Nephron (organoid): ENCODE results near the gene LRTM2.

Source experiments
- H3K27ac Mint-ChIP-seq, 3 experiments: 2 replicates each; pipeline ENCODE4 v1.8.0; 2020; ENCODE audit warnings: mixed read lengths in 3 of 3, mild to moderate bottlenecking in 2 of 3, moderate library complexity in 1 of 3
- H3K27me3 Mint-ChIP-seq: 2 replicates; pipeline ENCODE4 v1.8.0; 2021; ENCODE audit warnings: low read depth, mild to moderate bottlenecking, moderate library complexity, mixed read lengths
- H3K36me3 Mint-ChIP-seq: 2 replicates; pipeline ENCODE4 v1.8.0; 2020; ENCODE audit warnings: low read depth, mixed read lengths
- H3K4me1 Mint-ChIP-seq: 2 replicates; pipeline ENCODE4 v1.8.0; 2020; ENCODE audit warnings: mixed read lengths
- H3K4me3 Mint-ChIP-seq, 3 experiments: 2 replicates each; pipeline ENCODE4 v1.8.0; 2020; ENCODE audit warnings: mild to moderate bottlenecking in 3 of 3, mixed read lengths in 3 of 3, moderate library complexity in 2 of 3
- H3K9me3 Mint-ChIP-seq: 2 replicates; pipeline ENCODE4 v1.8.0; 2020; ENCODE audit warnings: mixed read lengths
- TF ChIP-seq, protein P1 (sequence below), 3 experiments: fragments of 200-600 bp; sonication (generic); IDR thresholded peaks; one replicate each; pipeline ENCODE4 v1.5.0; 2021; ENCODE audit warnings: antibody characterized with exemption in 3 of 3; ENCODE audit not compliant: unreplicated experiment in 3 of 3

LRTM2 gene

DNA sequence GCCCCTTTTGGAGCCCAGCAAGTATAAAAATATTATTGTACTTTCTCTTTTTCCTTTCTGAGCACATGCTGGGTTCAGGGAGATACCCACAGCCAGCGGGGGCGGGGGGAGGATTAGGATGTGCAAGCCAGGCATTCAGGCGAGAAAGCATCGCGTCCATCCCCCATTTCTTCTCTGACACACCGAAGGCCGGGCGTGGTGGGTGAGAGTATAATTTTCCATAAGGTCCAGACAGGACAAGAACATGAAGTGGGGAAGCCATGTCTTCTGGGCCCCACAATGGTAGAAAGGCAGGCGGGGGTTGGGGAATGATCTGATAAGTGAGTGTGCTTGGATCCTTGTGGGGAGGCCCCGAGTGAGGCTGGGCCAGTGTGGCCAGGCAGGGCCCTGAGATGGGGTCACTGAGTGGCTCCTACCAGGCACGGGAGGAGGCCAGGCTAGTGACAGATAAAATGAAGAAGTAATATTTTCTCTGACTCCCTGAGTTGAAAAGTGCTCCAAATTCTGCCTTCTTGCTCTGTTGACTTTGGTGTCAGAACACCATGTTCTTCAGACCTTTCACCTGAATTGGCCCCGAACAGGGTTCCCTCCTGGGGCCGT is 10.7 kb upstream of the LRTM2 start:
- Mint-ChIP-seq H3K9me3 (no peaks in the 10 kb centered on the region), H3K4me1 (peaks cover under 1% of the 10 kb centered on the region), H3K36me3 (no peaks in the 10 kb centered on the region), H3K27ac (no peak overlapping the region), H3K4me3 (no peak overlapping the region), H3K27me3 (peaks cover 12% of the 10 kb centered on the region)
- TF ChIP-seq, protein P1, sequence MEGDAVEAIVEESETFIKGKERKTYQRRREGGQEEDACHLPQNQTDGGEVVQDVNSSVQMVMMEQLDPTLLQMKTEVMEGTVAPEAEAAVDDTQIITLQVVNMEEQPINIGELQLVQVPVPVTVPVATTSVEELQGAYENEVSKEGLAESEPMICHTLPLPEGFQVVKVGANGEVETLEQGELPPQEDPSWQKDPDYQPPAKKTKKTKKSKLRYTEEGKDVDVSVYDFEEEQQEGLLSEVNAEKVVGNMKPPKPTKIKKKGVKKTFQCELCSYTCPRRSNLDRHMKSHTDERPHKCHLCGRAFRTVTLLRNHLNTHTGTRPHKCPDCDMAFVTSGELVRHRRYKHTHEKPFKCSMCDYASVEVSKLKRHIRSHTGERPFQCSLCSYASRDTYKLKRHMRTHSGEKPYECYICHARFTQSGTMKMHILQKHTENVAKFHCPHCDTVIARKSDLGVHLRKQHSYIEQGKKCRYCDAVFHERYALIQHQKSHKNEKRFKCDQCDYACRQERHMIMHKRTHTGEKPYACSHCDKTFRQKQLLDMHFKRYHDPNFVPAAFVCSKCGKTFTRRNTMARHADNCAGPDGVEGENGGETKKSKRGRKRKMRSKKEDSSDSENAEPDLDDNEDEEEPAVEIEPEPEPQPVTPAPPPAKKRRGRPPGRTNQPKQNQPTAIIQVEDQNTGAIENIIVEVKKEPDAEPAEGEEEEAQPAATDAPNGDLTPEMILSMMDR (IDR thresholded peaks at IDR 0.05; ENCODE audit: unreplicated experiment in 3 of 3), result no peak

DNA sequence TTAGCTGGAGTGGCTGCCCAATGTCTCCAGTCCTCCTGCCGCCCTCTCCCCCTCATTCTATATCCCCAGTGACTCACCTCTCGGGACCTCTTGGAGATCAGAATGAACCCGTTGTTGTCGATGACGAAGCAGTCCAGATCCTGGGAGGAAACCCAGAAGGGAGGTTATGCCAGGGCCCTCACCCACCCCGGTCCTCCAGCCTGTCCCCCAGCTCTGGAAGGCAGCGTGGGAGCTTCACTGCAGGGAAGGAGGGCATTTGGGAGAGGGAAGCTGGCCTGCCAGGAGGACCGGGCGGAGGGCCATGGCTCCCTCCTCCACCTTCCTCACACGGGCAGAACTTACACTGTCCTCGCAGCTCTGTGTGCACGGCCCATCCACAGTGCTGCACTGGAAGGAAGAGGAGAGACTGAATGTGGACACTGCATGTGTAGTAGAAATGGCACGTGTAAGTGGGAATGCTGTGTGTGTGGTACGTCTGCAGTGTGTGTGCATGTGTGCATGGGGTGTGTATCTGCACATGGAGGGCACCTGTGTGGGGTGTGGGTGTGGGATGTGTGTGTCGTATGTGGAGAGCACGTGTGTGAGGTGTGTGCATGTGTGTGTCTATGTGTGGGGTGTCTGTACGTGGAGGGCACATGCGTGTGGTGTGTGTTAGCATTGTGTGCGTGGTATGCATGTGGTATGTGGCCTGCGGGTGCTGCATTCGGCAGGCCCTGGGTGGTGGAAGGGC is 10.0 kb upstream of the LRTM2 start:
- Mint-ChIP-seq H3K9me3 (no peaks in the 10 kb centered on the region), H3K4me3 (no peak overlapping the region), H3K4me1 (no peaks in the 10 kb centered on the region), H3K27me3 (peaks cover 15% of the 10 kb centered on the region), H3K27ac (no peak overlapping the region), H3K36me3 (no peaks in the 10 kb centered on the region)
- TF ChIP-seq, protein P1 (IDR thresholded peaks at IDR 0.05; ENCODE audit: unreplicated experiment in 3 of 3), result no peak

DNA sequence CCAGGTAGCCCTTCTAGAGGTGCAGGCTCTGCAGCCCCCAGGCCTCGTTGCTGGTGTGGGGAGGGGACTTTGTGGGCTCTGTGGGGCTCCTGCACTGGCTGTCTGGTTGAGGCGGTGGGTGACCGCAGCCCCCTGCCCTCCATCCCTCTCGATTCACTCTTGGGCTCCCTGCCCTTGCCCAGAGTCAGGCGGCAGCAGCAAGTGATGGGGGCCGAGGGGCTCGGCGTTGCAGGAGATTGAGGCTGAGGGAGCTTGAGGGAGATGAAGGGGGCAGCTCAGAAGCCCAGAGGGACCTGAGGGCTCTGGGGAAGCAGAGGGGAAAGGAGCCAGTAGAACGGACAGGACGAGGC is 9.5 kb upstream of the LRTM2 start:
- no peaks in the 10 kb centered on the region for H3K36me3 Mint-ChIP-seq

DNA sequence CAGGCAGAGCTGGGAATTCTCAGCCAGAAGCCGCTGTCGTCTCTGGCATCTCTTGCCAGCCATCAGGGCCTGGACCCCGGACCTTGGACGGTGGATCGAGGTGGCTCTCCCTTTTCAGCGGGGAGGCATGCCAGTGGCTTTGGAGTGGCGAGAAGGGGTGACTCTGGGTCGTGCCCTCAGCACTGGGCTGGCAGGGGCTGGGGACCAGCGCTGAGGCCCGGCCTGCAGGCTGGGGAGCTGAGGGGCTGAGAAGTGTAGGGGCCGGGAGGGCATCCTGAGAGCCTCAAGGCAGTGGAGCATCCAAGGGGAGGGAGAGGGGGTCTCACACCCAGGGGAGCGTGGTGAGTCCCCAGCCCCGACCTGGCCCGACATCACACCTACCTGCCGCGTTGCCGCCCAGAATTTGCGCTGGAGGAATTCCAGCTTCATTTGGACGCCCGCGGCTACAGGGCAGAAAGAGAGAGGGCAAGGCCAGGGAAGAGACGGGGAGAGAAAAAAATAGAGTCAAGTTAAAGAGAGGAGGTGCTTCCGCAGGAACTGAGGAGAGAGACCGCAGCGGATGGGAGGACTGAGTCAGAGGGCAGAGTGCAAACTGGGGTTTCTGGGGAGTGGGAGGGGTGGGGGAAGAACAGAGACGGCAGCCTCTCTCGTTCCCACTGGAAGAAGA is 9.0 kb upstream of the LRTM2 start:
- Mint-ChIP-seq H3K4me1 (no peaks in the 10 kb centered on the region), H3K27ac (no peak overlapping the region), H3K36me3 (no peaks in the 10 kb centered on the region), H3K27me3 (peaks cover 20% of the 10 kb centered on the region), H3K4me3 (no peak overlapping the region), H3K9me3 (no peaks in the 10 kb centered on the region)
- TF ChIP-seq, protein P1 (IDR thresholded peaks at IDR 0.05; ENCODE audit: unreplicated experiment in 3 of 3), result no peak

More for the DNA sequence above, 9.5 kb upstream of the LRTM2 start:
- H3K27me3 Mint-ChIP-seq, result peaks cover 19% of the 10 kb centered on the region
- no peak overlapping the region for H3K4me3 Mint-ChIP-seq
- no peaks in the 10 kb centered on the region for H3K9me3 Mint-ChIP-seq
- TF ChIP-seq, protein P1 (IDR thresholded peaks at IDR 0.05; ENCODE audit: unreplicated experiment in 3 of 3), result no peak
- no peaks in the 10 kb centered on the region for H3K4me1 Mint-ChIP-seq
- H3K27ac Mint-ChIP-seq, result no peak overlapping the region

DNA sequence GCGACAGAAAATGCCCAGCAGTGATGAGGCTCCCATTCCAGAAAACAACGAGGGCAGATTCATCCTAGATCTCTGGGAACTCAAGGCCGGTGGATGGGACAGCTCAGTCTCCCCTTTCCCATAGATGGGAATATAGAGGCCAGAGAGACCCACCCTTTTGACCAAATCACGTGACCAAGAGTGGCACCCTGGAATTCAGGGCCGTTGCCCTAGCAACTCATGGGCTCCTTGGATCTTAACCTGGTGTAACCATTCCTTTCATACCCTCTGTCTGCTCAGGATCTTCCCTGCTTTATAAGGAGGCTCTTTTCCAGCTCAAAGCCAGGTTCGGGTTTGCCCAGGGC is 8.4 kb upstream of the LRTM2 start:
- H3K27me3 Mint-ChIP-seq, result peaks cover 25% of the 10 kb centered on the region
- H3K36me3 Mint-ChIP-seq, result no peaks in the 10 kb centered on the region
- H3K4me3 Mint-ChIP-seq, result no peak overlapping the region
- H3K9me3 Mint-ChIP-seq, result peaks cover 3% of the 10 kb centered on the region
- no peaks in the 10 kb centered on the region for H3K4me1 Mint-ChIP-seq
- H3K27ac Mint-ChIP-seq, result no peak overlapping the region
- TF ChIP-seq, protein P1 (IDR thresholded peaks at IDR 0.05; ENCODE audit: unreplicated experiment in 3 of 3), result no peak
